Suprapubic skin (tissue), 4 donors: ENCODE measurements around the gene ARHGAP23.
"Not testable (repeated sequence)": the region's sequence is repeated elsewhere in the genome, so short reads cannot be mapped to it uniquely, and the experiment has no call there.

Experiments used
- CTCF ChIP-seq, 2 donors: fragments of 200-600 bp in 1 of 2; fragments of 450-650 bp in 1 of 2; sonication (generic) in 1 of 2; IDR thresholded peaks; one replicate each; pipeline ENCODE4 v1.5.1; 2016 to 2019; ENCODE audit warnings: antibody characterized with exemption in 2 of 2, mild to moderate bottlenecking in 1 of 2, moderate library complexity in 1 of 2
- POLR2A ChIP-seq, 2 donors: fragments of 450-650 bp; IDR thresholded peaks; one replicate each; pipeline ENCODE4 v1.6.1; 2017; ENCODE audit warnings: antibody characterized with exemption in 2 of 2, mild to moderate bottlenecking in 2 of 2, moderate library complexity in 2 of 2
- POLR2AphosphoS5 ChIP-seq, 3 donors: sonication (generic); formaldehyde crosslinking; IDR thresholded peaks; one replicate each; pipeline ENCODE4 v1.6.1; 2017; ENCODE audit warnings: antibody characterized with exemption in 3 of 3

- not testable (repeated sequence) for TF ChIP-seq POLR2A, POLR2AphosphoS5, CTCF (IDR thresholded peaks at IDR 0.05)
These were observed 102.6 kb downstream of the ARHGAP23 start for GRCh38 chr17:38530856-38531255.
